Heart left ventricle (tissue), 16 donors: ENCODE measurements around the gene AFAP1. TPM values are rescaled to one million over a fixed set of nuclear protein-coding genes. Genes with fewer than 3 reads are reported as not detected.

Experiments used
- ATAC-seq, 4 donors: fragments of 200-7000 bp; cut with Tn5 transposase; one replicate each; pipeline ENCODE4 v1.9.1; 2020 to 2022; ENCODE audit warnings: moderate library complexity in 4 of 4, mild to moderate bottlenecking in 3 of 4, moderate number of reproducible peaks in 1 of 4
- DNase-seq, 5 donors: peaks; one replicate each; pipeline ENCODE4 v3.0.0-alpha.2; 2020
- H3K27ac ChIP-seq, 12 donors: fragments of 200-600 bp; sonication (generic) in 4 of 12; one replicate each; pipeline versions ENCODE4 v1.5.0 to v1.8.0; 2016 to 2022; ENCODE audit warnings: mild to moderate bottlenecking in 2 of 12
- H3K27me3 ChIP-seq, 9 donors: fragments of 200-600 bp; sonication (generic) in 2 of 9; one replicate each; pipeline versions ENCODE4 v1.5.1 to v1.8.0; 2016 to 2022; ENCODE audit warnings: mild to moderate bottlenecking in 3 of 9
- H3K36me3 ChIP-seq, 9 donors: fragments of 200-600 bp; sonication (generic) in 2 of 9; one replicate each; pipeline versions ENCODE4 v1.5.0 to v1.8.0; 2018 to 2022; ENCODE audit warnings: mild to moderate bottlenecking in 2 of 9
- H3K4me1 ChIP-seq, 12 donors: fragments of 200-600 bp; sonication (generic) in 4 of 12; one replicate each; pipeline versions ENCODE4 v1.5.0 to v1.8.0; 2016 to 2022; ENCODE audit warnings: mild to moderate bottlenecking in 3 of 12
- H3K4me3 ChIP-seq, 12 donors: fragments of 200-600 bp; sonication (generic) in 4 of 12; one replicate each; pipeline versions ENCODE4 v1.5.0 to v1.8.0; 2017 to 2022; ENCODE audit warnings: mild to moderate bottlenecking in 9 of 12, moderate library complexity in 4 of 12
- H3K9me3 ChIP-seq, 12 donors: fragments of 200-600 bp; sonication (generic) in 4 of 12; one replicate each; pipeline versions ENCODE4 v1.5.0 to v1.8.0; 2016 to 2022; ENCODE audit warnings: mild to moderate bottlenecking in 1 of 12
- POLR2A ChIP-seq, 2 donors: fragments of 450-650 bp; IDR thresholded peaks; one replicate each; pipeline ENCODE4 v1.6.1; 2017; ENCODE audit warnings: antibody characterized with exemption in 2 of 2, mild to moderate bottlenecking in 2 of 2, moderate library complexity in 2 of 2
- WGBS, 4 donors: extraction: QIAGEN DNeasy Blood & Tissue Kit in 2 of 4; methylation state at CpG; one replicate each; pipeline versions ENCODE4 v1.1.5 to v1.1.7; 2013 to 2018; 5-methylcytosine and 5-hydroxymethylcytosine counted together
- intact Hi-C, 10 donors: fragments of 100-400 bp; cut with DNase I; formaldehyde crosslinking; loops; one replicate each; pipeline versions ENCODE4 v1.11.1 to v1.14.2; 2022
- polyA plus RNA-seq, 2 donors: library from polyadenylated mRNA; stranded (reverse); fragments of 200-250 nt; gene quantifications; one replicate each; pipeline ENCODE4 v1.2.3, GENCODE V29; 2013
- total RNA-seq, 9 donors: library from RNA; depleted of rRNA in 2 of 9; stranded (reverse); fragments of >200 nt in 2 of 9; fragmentation: NEBNext Ultra II Directional in 3 of 9; extraction: Animal tissue kit (Norgen Biotek cat#: 25700) in 3 of 9; gene quantifications; one replicate each; pipeline versions ENCODE4 v1.1.0 to v1.2.4, GENCODE V29; 2016 to 2023
- TF ChIP-seq, protein P1 (sequence below), 12 donors: fragments of 200-600 bp; sonication (generic) in 4 of 12; IDR thresholded peaks; one replicate each; pipeline versions ENCODE4 v1.5.0 to v1.8.0; 2018 to 2022; ENCODE audit warnings: antibody characterized with exemption in 12 of 12, mild to moderate bottlenecking in 5 of 12
- donor health status: ischemic (EF 13 %, LVEDD 7.1; RV severe dilation, severe dysfunction).
- donor health status: healthy with polysubstance abuse.
- donor health status: DM: no; HTN: yes; CAD: no.
- donor health status: DM: no; HTN: no; CAD: no.
- donor health status: ischemic (EF 25% LVEDD 6.9; RV normal size, moderate dysfunction).
- donor health status: ischemic (EF 25% LVEDD 5.7; RV mildly dilated, moderate dysfunction).
- donor health status: healthy.
- donor health status: DM: yes; HTN: yes; CAD: no.
- donor health status: ischemic (EF 35%, LVEDD 5.7; RV mildly dilated, moderate dysfunction).
- donor health status: nonischemic (EF 11% LVEDD 7.7; RV severe dilation, severe dysfunction).
- donor health status: DM: yes; HTN: yes; CAD: no.
- donor health status: PGD.
- donor health status: ischemic (EF 29% LVEDD 5.4; RV normal size, mild dysfunction).
- donor health status: nonischemic (EF 23%, LVEDD 6.1; RV moderate dilation, normal function).

Gene AFAP1
- total and polyA plus RNA-seq, 11 donors = 2.0 to 18.0 (median 7.0) TPM

DNA sequence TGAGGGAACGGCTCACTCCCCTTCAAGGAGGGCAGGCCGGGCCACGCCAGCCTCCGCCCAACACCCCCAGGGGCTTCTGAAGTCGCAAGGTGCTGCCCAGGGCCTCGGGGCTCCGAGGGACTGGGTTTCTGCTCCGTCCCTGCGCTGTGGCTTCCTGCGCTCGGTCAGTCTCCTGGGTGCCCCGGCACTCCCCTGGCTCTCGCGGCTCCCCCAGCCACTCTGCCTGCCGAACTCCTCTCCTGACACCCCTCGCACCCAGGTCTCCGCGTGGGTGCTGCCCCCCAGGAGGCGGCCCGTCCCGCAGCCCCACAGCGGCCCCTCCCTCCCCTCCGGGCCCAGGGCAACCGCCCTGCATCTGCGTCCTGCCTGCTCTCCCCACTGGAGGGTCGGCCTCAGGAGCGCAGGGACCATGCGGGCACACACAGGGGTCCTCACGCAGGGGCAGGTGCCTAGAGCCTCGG is 151.9 kb downstream of the AFAP1 start:
- Histone ChIP-seq H3K9me3 (no peaks in the 10 kb centered on the region), H3K36me3 (peaks cover 0 to 34% (median 12%) of the 10 kb centered on the region in 9 donors), H3K27ac (no peak overlapping the region), H3K4me1 (peaks cover 0 to 24% (median 11%) of the 10 kb centered on the region in 12 donors), H3K27me3 (no peaks in the 10 kb centered on the region), H3K4me3 (no peak overlapping the region)
- WGBS, 4 donors = 90 to 95% (median 92%) methylated on average over 10 to 30 of the region's 30 CpGs
- peak in 1 of 5 donors; percentile 8 for DNase-seq
- intact Hi-C loops = no loop called here
- TF ChIP-seq, protein P1, sequence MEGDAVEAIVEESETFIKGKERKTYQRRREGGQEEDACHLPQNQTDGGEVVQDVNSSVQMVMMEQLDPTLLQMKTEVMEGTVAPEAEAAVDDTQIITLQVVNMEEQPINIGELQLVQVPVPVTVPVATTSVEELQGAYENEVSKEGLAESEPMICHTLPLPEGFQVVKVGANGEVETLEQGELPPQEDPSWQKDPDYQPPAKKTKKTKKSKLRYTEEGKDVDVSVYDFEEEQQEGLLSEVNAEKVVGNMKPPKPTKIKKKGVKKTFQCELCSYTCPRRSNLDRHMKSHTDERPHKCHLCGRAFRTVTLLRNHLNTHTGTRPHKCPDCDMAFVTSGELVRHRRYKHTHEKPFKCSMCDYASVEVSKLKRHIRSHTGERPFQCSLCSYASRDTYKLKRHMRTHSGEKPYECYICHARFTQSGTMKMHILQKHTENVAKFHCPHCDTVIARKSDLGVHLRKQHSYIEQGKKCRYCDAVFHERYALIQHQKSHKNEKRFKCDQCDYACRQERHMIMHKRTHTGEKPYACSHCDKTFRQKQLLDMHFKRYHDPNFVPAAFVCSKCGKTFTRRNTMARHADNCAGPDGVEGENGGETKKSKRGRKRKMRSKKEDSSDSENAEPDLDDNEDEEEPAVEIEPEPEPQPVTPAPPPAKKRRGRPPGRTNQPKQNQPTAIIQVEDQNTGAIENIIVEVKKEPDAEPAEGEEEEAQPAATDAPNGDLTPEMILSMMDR (IDR thresholded peaks at IDR 0.05) = no peak
- ATAC-seq = no peak

DNA sequence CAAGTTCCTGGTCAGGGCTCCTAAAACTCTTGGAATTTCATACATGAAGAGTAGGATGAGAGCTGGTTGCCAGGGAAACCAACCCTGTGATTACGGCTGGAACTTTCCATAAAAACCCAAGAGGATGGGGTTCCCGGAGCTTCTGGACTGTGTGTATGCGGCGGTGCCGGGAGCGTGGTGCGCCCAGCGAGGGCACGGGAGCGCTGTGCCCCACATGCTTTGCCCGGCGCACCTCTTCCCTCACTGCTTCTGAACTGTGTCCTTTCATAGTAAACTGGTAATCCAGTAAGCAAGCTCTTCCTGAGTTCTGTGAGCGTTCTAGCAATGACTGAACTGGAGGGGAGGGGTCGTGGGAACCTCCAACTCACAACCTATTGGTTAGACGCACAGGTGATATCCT is 152.6 kb downstream of the AFAP1 start:
- 95 to 98% (median 97%) methylated on average over 15 of the region's 15 CpGs for WGBS, 4 donors
- peaks cover 0 to 30% (median 5%) of the 10 kb centered on the region in 9 donors for H3K36me3 ChIP-seq
- DNase-seq = peak in 1 of 5 donors; percentile 15
- TF ChIP-seq, protein P1 (IDR thresholded peaks at IDR 0.05) = no peak
- TF ChIP-seq POLR2A (IDR thresholded peaks at IDR 0.05) = no peak
- no peak for ATAC-seq
- H3K4me3 ChIP-seq = no peak overlapping the region
- H3K27me3 ChIP-seq = no peaks in the 10 kb centered on the region
- H3K4me1 ChIP-seq = peaks cover 5 to 31% (median 17%) of the 10 kb centered on the region in 12 donors
- H3K27ac ChIP-seq = no peak overlapping the region
- H3K9me3 ChIP-seq = no peaks in the 10 kb centered on the region
- intact Hi-C loops = no loop called here

DNA sequence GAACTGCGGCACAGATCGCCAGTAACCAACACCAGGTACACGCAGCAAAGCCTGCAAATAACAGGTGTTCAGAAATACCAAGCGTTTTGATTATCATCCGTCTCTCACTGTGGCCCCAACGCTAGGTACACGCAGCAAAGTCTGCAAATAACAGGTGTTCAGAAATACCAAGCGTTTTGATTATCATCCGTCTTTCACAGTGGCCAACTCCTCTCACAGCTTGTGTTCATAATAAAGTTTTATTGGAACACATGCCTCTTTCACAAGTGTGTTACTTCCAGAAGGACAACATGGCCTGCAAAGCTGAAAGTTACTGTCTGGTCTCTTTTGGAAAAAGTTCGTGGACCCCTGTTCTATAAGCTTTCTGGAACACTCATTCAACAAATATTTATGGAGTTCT is 153.1 kb downstream of the AFAP1 start:
- no peak for DNase-seq
- TF ChIP-seq, protein P1 (IDR thresholded peaks at IDR 0.05) = no peak
- TF ChIP-seq POLR2A (IDR thresholded peaks at IDR 0.05) = no peak
- intact Hi-C loops = no loop called here
- Histone ChIP-seq H3K27me3 (no peaks in the 10 kb centered on the region), H3K4me3 (no peak overlapping the region), H3K9me3 (no peaks in the 10 kb centered on the region), H3K36me3 (peaks cover 0 to 27% (median 5%) of the 10 kb centered on the region in 9 donors), H3K4me1 (peaks cover 8 to 36% (median 22%) of the 10 kb centered on the region in 12 donors), H3K27ac (no peak overlapping the region)
- WGBS, 4 donors = 90 to 97% (median 93%) methylated on average over 10 of the region's 10 CpGs
- ATAC-seq = no peak

DNA sequence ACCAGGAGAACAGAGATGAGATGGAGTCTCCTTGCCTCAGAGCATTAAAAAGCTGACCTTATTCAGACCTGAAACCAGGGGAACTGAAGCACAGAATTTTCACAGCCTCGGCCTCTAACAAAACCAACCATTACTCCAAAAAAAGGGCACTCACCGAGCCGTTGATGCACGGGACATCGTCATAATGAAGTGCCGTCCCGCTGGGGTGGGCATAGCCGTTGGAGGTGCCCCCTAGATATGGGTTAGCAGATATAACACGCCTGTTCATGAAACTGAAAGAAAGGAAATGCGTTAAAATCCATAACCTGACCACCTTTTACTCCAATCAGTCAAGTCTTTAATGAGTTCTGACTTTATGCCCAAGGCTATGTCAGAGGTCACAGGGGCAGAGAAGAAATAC is 153.6 kb downstream of the AFAP1 start:
- ATAC-seq (no peak), DNase-seq (peak in 1 of 5 donors; percentile 11)
- no peaks in the 10 kb centered on the region for H3K27me3 ChIP-seq
- H3K9me3 ChIP-seq = no peaks in the 10 kb centered on the region
- H3K36me3 ChIP-seq = peaks cover 0 to 27% (median 5%) of the 10 kb centered on the region in 9 donors
- TF ChIP-seq, protein P1 (IDR thresholded peaks at IDR 0.05) = no peak
- TF ChIP-seq POLR2A (IDR thresholded peaks at IDR 0.05) = no peak
- peaks cover 12 to 41% (median 27%) of the 10 kb centered on the region in 12 donors for H3K4me1 ChIP-seq
- intact Hi-C loops = no loop called here
- no peak overlapping the region for H3K27ac ChIP-seq
- WGBS, 4 donors = 95 to 97% (median 96%) methylated on average over 10 of the region's 10 CpGs
- no peak overlapping the region for H3K4me3 ChIP-seq
